AG10803 (cell line): ENCODE results near the gene MARCHF9.
A peak's percentile ranks its signal among the peaks of the same experiment; 100 is the strongest.
"Not testable (repeated sequence)": the region's sequence is repeated elsewhere in the genome, so short reads cannot be mapped to it uniquely, and the experiment has no call there.

Source experiments
- DNase-seq: peaks from one replicate; pipeline ENCODE4 v3.0.0; 2010; ENCODE audit warnings: low read depth
- H3K4me3 ChIP-seq: 2 replicates; pipeline ENCODE4 v1.5.1; 2011; ENCODE audit warnings: mild to moderate bottlenecking, low read length, control low read depth
- CTCF ChIP-seq: conservative IDR thresholded peaks from 2 replicates; pipeline ENCODE4 v1.5.1; 2011; ENCODE audit warnings: mild to moderate bottlenecking, low read length, control low read depth, inconsistent platforms

MARCHF9 gene

GRCh38 chr12:57754411-57755193 lies at the start of gene MARCHF9:
TSS of gene MARCHF9 (plus strand) at chr12:57755103. CDS start at chr12:57755529, 426 bp downstream.
- no peak for DNase-seq
- TF ChIP-seq CTCF: no peak; the same call in 1 of the 2 replicates
- peak within 1 kb of the TSS; percentile 54 for H3K4me3 ChIP-seq

GRCh38 chr12:57707250-57707649 lies 47.7 kb upstream of the MARCHF9 start:
- no peak for DNase-seq
- no peak overlapping the region for H3K4me3 ChIP-seq

GRCh38 chr12:57708296-57708695 lies 46.6 kb upstream of the MARCHF9 start:
- DNase-seq: no peak
- no peak overlapping the region for H3K4me3 ChIP-seq
- no peak for TF ChIP-seq CTCF

More at GRCh38 chr12:57707250-57707649, 47.7 kb upstream of the MARCHF9 start:
- no peak for TF ChIP-seq CTCF

DNA sequence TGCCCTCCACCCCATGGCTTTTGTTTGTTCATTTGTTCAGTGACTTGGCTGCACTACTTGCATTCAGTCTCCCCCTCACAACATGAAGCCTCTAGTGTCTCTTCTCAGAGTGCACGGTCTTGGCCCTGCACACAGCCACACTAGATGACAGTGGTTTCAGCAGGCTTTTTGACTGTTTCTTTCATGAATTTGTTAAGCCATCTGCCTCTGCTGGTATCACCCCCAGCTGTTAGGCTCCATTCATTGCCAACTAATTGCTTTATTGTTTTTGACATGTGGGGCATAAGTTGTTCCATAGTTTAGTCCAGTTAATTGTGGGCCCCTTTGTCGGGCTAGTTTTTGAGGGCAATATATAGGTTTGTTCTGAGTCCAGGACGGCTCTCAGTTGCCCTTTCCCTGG lies 42.2 kb upstream of the MARCHF9 start:
- no peak overlapping the region for H3K4me3 ChIP-seq
- no peak for DNase-seq
- no peak for TF ChIP-seq CTCF

DNA sequence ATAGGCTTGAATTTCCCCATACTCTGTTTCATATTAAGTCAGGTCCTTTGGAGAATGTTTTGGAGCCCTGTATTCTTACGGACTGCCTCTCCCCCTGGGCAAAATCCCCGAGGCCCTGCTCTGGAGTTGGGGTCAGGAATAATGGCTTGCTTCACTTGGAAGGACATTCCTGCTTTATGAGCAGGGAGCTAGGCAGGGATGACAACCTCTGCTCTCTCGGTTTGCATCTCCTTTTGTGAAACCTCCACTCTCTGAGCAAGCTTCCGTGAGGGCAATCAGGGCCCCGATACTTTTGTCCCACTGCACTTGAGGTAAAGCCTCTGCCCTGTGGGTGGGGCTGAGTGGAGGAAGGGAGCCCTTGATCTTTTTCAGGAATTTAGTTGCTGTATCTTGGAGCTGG lies 41.7 kb upstream of the MARCHF9 start:
- no peak overlapping the region for H3K4me3 ChIP-seq
- no peak for DNase-seq
- no peak for TF ChIP-seq CTCF

GRCh38 chr12:57715036-57715748 lies 39.7 kb upstream of the MARCHF9 start:
- DNase-seq, H3K4me3 ChIP-seq: not testable (repeated sequence)

DNA sequence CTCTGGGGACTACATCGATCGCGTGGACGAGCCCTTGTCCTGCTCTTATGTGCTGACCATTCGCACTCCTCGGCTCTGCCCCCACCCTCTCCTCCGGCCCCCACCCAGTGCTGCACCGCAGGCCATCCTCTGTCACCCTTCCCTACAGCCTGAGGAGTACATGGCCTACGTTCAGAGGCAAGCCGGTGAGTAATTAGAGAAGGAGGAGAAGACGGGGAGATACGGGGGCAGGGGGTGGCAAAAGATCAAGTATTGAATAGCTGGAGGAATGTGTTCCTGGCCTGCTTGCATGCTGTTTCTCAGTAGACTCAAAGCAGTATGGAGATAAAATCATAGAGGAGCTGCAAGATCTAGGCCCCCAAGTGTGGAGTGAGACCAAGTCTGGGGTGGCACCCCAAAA lies 39.1 kb upstream of the MARCHF9 start:
- no peak overlapping the region for H3K4me3 ChIP-seq
- no peak for DNase-seq
- TF ChIP-seq CTCF: no peak
